Mucosa of rectum (tissue), 2 donors: ENCODE data around the gene SH3RF3.

ENCODE experiments used
- H3K27ac ChIP-seq, 2 donors: one replicate each; pipeline ENCODE4 v1.7.0; 2013; ENCODE audit warnings: inconsistent platforms in 2 of 2, low read depth in 2 of 2, low read length in 2 of 2
- H3K27me3 ChIP-seq, 2 donors: one replicate each; pipeline ENCODE4 v1.7.0; 2013; ENCODE audit warnings: low read length in 2 of 2; ENCODE audit not compliant: control insufficient read depth in 2 of 2, insufficient read depth in 2 of 2
- H3K36me3 ChIP-seq, 2 donors: one replicate each; pipeline ENCODE4 v1.7.0; 2013; ENCODE audit warnings: low read length in 2 of 2; ENCODE audit not compliant: control insufficient read depth in 2 of 2, insufficient read depth in 2 of 2
- H3K4me1 ChIP-seq, 2 donors: one replicate each; pipeline ENCODE4 v1.7.0; 2013; ENCODE audit warnings: low read length in 2 of 2, mild to moderate bottlenecking in 1 of 2; ENCODE audit not compliant: control insufficient read depth in 2 of 2, insufficient read depth in 2 of 2
- H3K4me3 ChIP-seq, 2 donors: one replicate each; pipeline ENCODE4 v1.7.0; 2013; ENCODE audit warnings: low read length in 2 of 2
- H3K9ac ChIP-seq, 2 donors: one replicate each; pipeline ENCODE4 v1.7.0; 2013; ENCODE audit warnings: low read length in 2 of 2, low read depth in 1 of 2, mild to moderate bottlenecking in 1 of 2
- H3K9me3 ChIP-seq, 2 donors: one replicate each; pipeline ENCODE4 v1.7.0; 2013; ENCODE audit warnings: low read length in 2 of 2; ENCODE audit not compliant: control insufficient read depth in 2 of 2
- donor health status: healthy.
- donor health status: Normal muscosa, but diverticular disease.

Gene SH3RF3

DNA sequence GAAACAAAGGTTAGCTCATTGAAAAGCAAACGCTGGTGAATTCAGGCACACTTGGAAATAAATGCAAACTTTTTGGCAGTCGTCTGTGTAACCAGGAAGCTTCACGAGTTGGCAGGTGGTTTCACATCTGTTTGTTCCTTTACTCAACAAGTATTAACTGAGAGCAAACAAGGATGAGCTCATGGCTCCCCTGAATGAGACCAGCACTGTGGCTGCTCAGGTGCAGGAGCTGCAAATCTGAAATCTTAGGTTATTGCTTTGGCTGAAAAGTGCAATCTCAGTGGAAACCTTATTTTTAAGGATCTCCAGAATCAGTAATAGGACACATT is 46.3 kb downstream of the SH3RF3 start:
- Histone ChIP-seq H3K9ac (no peak overlapping the region), H3K9me3 (no peaks in the 10 kb centered on the region), H3K4me3 (no peak overlapping the region), H3K27me3 (no peaks in the 10 kb centered on the region), H3K27ac (no peak overlapping the region), H3K4me1 (peaks cover 5 to 18% of the 10 kb centered on the region in 2 donors), H3K36me3 (no peaks in the 10 kb centered on the region)

DNA sequence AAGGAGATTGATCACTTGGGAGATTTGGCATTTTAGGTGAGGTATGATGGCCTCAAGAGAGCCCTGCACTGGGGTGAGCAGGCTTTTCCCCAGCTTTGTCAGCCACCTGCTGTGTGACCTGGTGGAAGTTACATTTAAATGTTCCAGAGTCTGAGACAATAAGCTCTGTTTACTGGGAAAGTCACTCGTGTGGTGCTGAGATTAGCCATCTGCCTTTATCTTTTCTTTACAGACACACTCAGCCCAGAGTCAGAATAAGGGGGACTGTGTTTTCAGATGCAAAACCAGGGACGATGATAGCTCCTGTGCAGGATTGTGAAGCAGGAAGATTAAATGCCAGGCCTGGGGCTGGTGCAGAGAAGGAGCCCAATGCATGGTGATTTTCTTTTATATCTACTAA is 47.9 kb downstream of the SH3RF3 start:
- H3K9ac ChIP-seq: no peak overlapping the region
- no peaks in the 10 kb centered on the region for H3K27me3 ChIP-seq
- no peak overlapping the region for H3K27ac ChIP-seq
- H3K36me3 ChIP-seq: no peaks in the 10 kb centered on the region
- peaks cover 5 to 18% of the 10 kb centered on the region in 2 donors for H3K4me1 ChIP-seq
- no peak overlapping the region for H3K4me3 ChIP-seq
- H3K9me3 ChIP-seq: no peaks in the 10 kb centered on the region

DNA sequence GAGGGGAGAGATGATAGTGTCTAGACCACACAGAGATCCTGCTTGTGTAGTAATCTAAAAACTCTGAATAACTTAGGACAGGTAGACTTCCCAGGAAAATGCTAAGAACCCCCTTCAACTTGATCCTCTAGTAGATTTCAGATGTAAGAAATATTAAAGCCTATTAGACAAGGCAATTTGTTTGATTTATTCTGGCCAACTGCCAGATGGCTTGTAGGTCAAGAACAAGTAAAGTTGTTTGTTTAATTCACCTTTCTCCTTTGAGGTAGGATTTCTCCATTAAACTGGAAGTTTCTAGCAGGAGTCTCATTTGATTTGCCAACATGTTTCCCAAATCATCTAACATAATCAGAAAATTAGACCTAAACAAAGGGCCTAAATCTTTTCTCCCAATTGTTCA is 48.6 kb downstream of the SH3RF3 start:
- Histone ChIP-seq H3K4me1 (peaks cover 5 to 11% of the 10 kb centered on the region in 2 donors), H3K4me3 (no peak overlapping the region), H3K27ac (no peak overlapping the region), H3K27me3 (no peaks in the 10 kb centered on the region), H3K9ac (no peak overlapping the region), H3K9me3 (no peaks in the 10 kb centered on the region), H3K36me3 (no peaks in the 10 kb centered on the region)

DNA sequence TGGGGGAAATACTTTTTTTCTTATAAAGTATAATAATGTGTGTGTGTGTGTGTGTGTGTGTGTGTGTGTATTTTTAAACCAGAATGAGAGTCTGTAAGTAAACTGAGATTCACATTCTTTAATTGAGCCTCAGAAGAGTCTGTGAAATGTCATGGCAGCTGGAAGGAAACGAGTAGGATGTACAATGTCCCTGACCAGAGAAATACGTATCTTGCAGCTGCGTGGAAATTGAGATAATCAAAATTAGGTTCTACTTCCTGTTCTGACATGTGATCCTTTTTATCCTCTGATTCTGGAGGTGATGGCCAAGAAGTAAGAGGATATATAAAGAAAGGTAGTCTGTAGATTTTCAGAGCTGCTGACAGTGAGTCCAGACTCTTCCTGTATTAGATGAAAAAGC is 50.0 kb downstream of the SH3RF3 start:
- H3K36me3 ChIP-seq: no peaks in the 10 kb centered on the region
- H3K9ac ChIP-seq: no peak overlapping the region
- peaks cover 0 to 2% of the 10 kb centered on the region in 2 donors for H3K4me1 ChIP-seq
- H3K4me3 ChIP-seq: no peak overlapping the region
- H3K27me3 ChIP-seq: no peaks in the 10 kb centered on the region
- no peak overlapping the region for H3K27ac ChIP-seq
- no peaks in the 10 kb centered on the region for H3K9me3 ChIP-seq

DNA sequence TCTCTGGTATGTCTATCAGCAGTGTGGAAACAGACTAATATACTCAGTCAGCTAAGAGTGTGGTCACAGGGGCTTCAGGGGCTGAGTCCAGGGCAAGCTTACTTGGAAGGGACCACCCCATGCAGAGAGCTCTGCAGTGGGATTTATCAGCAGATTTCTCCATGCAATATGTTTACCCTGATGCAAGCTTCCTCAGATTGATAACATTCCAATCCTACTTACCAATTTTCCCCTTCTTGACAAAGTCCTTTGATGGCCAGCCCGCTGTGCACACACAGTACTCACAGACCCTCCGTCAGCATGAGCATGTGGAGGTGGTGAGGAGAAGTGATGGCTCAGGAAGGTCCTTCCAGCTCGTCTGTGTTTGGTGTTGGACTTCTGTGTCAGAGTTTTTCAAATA is 51.8 kb downstream of the SH3RF3 start:
- Histone ChIP-seq H3K4me1 (peaks cover 0 to 3% of the 10 kb centered on the region in 2 donors), H3K9ac (no peak overlapping the region), H3K27me3 (no peaks in the 10 kb centered on the region), H3K9me3 (no peaks in the 10 kb centered on the region), H3K36me3 (no peaks in the 10 kb centered on the region), H3K27ac (no peak overlapping the region), H3K4me3 (no peak overlapping the region)

DNA sequence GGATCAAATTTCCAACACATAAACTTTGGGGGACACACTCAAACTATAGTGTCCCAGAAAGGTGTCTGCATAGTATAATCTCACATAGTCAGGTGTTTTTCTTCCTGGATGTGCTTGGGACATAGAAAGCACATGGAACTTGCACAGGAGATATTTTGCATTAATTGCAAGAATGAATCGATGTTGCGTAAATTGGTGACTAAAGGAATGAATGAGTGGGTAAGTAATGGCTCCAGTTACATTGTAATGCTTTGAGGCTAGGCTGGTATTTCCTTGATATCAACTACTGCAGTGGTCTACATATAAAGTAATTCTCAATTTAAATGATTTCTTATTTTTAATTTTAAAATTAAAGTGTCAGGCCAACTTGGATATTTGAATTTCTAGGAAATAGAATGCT is 53.4 kb downstream of the SH3RF3 start:
- H3K36me3 ChIP-seq: no peaks in the 10 kb centered on the region
- peaks cover 0 to 3% of the 10 kb centered on the region in 2 donors for H3K4me1 ChIP-seq
- H3K27ac ChIP-seq: no peak overlapping the region
- H3K9me3 ChIP-seq: no peaks in the 10 kb centered on the region
- H3K27me3 ChIP-seq: no peaks in the 10 kb centered on the region
- no peak overlapping the region for H3K9ac ChIP-seq
- no peak overlapping the region for H3K4me3 ChIP-seq

DNA sequence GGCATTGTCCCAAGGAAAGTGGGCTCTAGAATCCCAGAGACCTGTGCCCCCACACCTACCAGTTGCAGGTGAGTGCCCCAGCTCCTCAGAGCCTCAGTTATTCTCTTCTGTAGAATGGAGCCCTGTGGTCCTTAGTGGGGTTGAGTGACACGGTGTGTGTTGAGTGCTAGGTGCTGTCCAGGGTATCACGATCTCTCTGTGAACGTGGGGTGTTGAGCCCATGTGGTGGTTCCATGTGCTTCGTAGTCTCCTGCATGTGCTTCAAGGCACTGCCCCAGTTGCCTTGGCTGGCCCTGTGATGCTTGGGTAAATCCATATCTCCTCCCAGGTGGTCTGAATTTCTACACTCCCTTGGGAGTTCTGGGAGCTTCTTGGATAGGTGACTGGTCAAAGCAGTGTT is 54.9 kb downstream of the SH3RF3 start:
- no peaks in the 10 kb centered on the region for H3K27me3 ChIP-seq
- no peak overlapping the region for H3K9ac ChIP-seq
- peaks cover 0 to 3% of the 10 kb centered on the region in 2 donors for H3K4me1 ChIP-seq
- no peak overlapping the region for H3K27ac ChIP-seq
- no peaks in the 10 kb centered on the region for H3K36me3 ChIP-seq
- H3K9me3 ChIP-seq: no peaks in the 10 kb centered on the region
- H3K4me3 ChIP-seq: no peak overlapping the region

DNA sequence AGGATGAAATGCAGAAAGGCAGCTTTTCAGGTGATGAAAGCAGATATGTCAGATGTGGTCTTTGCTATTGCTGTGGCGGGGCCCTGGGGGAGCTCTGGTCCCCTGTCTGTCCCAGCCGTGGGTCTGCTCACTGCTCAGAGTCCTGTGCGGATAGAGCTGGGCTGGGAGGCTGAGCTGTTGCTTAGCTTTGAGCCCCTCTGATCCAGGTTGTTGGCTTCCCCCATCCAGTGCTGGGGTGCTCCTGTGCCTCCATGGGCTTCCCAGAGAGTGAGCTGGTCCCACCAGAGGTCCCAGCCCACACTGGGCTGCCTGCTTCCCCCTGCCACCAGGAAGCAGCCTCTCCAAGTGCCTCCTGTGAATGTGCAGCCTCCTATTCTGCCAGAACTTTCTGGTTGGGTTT is 55.4 kb downstream of the SH3RF3 start:
- Histone ChIP-seq H3K4me1 (peaks cover 0 to 3% of the 10 kb centered on the region in 2 donors), H3K9me3 (no peaks in the 10 kb centered on the region), H3K4me3 (no peak overlapping the region), H3K36me3 (no peaks in the 10 kb centered on the region), H3K9ac (no peak overlapping the region), H3K27ac (no peak overlapping the region), H3K27me3 (no peaks in the 10 kb centered on the region)

DNA sequence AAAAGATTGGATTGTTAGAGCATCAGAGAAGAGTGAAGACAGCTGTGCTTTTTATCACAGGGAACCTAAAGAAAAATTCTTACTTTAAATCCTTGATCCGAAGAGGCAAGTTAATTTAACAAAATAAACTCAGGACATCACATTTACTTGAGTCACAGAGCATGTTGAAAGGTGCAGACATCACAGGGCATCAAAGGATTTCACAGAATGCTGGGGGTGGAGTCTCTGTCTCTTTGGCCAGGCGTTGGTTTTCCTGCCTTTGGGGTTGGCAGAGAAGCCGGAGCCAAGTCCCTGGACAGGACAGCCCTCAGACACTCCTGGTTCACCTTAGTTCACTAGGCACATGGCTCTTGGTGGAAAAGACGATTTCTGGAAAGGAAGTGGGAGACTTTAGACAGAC is 56.3 kb downstream of the SH3RF3 start:
- H3K27me3 ChIP-seq: no peaks in the 10 kb centered on the region
- no peak overlapping the region for H3K9ac ChIP-seq
- H3K36me3 ChIP-seq: no peaks in the 10 kb centered on the region
- peaks cover 0 to 3% of the 10 kb centered on the region in 2 donors for H3K4me1 ChIP-seq
- no peak overlapping the region for H3K4me3 ChIP-seq
- no peak overlapping the region for H3K27ac ChIP-seq
- H3K9me3 ChIP-seq: no peaks in the 10 kb centered on the region

DNA sequence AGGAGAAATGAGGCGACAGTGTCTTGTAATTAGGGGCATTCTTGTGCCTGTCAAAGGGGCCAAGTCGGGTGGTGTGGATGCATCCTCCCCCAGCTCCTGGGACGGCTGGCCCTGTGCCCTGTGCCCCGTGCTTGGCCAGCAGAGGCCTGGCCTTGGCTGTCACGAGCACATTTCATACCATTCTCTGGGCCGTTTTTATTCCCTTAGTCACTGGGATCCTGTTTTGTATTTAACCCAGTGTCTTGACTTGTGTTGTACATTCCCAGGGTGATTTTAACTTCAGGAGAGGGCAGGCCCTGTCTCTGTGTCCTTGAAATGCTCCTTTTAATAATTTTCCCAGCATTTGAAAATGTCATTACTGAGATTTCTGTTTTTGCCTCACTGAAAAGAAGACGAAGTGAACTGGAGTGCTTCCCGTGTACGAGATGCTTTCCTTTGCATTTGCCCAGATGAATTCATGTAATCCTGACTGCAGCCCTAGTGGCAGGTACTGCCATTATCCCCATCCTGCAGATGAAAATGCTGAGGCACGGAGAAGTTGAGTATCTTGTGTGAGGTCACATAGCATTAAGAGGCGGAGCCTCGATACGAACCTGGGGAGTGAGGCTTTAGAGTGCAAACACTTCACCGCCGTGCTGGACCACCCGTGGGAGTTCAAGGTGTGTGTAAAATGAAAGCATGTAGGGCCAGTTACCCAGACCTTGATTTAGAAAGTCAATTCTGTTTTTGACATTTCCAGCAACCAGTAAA is 57.0 kb downstream of the SH3RF3 start:
- H3K9ac ChIP-seq: no peak overlapping the region

More for the DNA sequence above, 57.0 kb downstream of the SH3RF3 start:
- Histone ChIP-seq H3K36me3 (no peaks in the 10 kb centered on the region), H3K27ac (no peak overlapping the region), H3K9me3 (no peaks in the 10 kb centered on the region), H3K27me3 (no peaks in the 10 kb centered on the region), H3K4me3 (no peak overlapping the region), H3K4me1 (peaks cover 0 to 3% of the 10 kb centered on the region in 2 donors)
